Fibroblast of mammary gland (primary cell): ENCODE results near the gene ELMO1.

Experiments used
- DNase-seq: peaks from one replicate; pipeline ENCODE4 v3.0.0-alpha.2; 2010; ENCODE audit warnings: low read depth
- H3K4me3 ChIP-seq: 2 replicates; pipeline ENCODE4 v1.5.1; 2011; ENCODE audit warnings: low read depth, mild to moderate bottlenecking, low read length, moderate library complexity; ENCODE audit not compliant: control insufficient read depth
- TF ChIP-seq, protein P1 (sequence below): conservative IDR thresholded peaks from 2 replicates; pipeline ENCODE4 v1.5.1; 2011; ENCODE audit warnings: low read depth, low read length, inconsistent platforms; ENCODE audit not compliant: control insufficient read depth, insufficient read depth

The ELMO1 gene

DNA sequence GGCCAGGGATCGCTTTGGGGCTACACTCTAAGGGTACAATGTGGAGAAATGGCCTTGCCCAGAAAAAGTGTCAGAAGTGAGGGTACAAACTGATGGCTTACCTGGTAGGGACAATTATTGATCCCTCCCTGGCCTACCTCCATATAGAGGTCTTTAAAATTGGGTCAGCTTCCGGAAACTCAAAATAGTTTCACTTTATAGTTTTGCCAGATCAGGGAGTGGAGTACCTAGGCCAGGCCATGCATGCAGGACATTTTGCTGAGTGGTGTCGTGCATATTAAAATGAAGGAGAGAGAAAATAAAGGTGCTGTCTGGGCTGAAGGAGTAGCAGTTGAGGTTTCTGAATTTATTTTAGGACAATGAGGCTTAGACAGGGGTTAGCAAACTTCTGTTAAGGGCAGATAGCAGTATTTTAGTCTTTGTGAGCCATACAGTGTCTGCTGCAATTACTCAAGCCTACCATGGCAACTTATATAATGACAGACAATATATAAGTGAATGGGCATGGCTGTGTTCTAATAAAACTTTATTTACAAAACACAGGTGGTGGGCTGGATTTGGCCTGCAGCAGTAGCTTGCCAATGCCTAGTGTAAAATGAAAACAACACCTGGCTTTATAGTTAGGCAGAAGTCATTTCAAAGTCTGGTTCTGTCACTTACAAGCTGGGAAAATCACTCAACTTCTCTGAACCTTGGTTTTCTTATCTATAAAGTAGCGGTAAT lies 547.5 kb downstream of the ELMO1 start:
- no peak overlapping the region for H3K4me3 ChIP-seq
- no peak for DNase-seq
- TF ChIP-seq, protein P1, sequence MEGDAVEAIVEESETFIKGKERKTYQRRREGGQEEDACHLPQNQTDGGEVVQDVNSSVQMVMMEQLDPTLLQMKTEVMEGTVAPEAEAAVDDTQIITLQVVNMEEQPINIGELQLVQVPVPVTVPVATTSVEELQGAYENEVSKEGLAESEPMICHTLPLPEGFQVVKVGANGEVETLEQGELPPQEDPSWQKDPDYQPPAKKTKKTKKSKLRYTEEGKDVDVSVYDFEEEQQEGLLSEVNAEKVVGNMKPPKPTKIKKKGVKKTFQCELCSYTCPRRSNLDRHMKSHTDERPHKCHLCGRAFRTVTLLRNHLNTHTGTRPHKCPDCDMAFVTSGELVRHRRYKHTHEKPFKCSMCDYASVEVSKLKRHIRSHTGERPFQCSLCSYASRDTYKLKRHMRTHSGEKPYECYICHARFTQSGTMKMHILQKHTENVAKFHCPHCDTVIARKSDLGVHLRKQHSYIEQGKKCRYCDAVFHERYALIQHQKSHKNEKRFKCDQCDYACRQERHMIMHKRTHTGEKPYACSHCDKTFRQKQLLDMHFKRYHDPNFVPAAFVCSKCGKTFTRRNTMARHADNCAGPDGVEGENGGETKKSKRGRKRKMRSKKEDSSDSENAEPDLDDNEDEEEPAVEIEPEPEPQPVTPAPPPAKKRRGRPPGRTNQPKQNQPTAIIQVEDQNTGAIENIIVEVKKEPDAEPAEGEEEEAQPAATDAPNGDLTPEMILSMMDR = no peak

DNA sequence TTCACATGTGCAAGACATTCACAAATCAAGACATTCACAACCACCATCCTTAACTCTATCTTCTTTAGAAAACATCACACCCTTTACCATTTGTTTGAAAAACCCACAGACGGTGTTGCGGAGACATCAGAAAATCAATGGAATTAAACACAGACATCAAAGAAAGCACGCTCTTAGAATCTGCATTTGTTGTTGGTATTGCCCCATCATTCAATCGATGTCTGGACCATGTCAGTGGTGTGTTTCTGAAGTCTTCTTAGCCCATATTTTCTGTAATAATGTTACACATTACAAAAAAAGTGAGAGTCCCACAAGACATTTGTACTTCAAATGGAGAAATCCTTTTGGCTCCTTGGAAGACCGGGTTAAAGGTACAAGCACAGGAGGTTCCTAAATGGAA lies 550.5 kb downstream of the ELMO1 start:
- no peak overlapping the region for H3K4me3 ChIP-seq
- no peak for DNase-seq
- TF ChIP-seq, protein P1 = no peak

DNA sequence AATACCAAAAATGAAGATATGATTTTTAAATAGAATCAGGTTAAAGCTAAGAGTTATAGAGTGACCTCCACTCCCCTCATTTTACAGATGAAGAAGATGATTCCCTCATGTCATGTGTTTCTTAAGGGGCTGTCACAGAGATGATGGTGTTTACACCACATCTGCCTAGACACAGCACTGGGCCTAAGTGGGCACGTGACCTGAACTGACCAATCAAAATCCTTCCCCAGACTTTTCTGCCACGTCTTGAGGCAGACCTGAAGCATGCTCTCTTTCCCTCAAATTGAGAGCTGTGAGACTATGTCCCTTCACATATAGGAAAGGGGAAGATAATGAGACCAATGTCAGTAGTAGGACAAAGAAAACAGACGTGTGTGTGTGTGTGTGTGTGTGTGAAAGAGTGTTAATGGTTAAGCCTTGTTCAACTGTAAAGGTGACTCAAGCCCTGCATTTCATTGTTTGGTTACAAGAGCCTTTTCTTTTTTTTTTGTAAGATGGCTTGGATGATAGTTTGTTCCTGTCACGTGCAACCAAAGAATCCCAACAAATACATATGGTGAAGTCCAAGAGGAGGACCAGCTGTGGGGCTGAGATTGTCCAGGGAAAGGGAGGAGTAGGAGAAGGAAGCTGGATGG lies 551.6 kb downstream of the ELMO1 start:
- no peak overlapping the region for H3K4me3 ChIP-seq
- no peak for DNase-seq
- TF ChIP-seq, protein P1 = no peak

DNA sequence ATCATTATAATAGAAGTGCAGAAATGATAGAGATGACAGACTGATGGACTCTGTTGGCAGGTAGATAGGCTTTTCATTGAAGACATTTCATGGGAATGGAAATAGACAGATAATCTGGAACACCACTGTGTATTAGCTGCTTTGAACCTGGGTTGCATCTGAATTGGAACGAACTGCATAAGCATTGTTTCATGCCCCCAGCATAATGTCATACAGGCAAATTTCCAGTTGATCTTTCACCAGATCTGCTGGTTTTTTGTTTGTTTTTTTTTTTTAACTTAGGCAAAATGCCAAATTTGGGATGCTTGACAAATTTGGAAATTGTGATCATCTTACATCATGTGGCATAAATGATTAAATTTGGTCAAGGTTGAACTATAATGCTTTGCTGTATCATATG lies 552.2 kb downstream of the ELMO1 start:
- TF ChIP-seq, protein P1 = no peak
- no peak for DNase-seq
- no peak overlapping the region for H3K4me3 ChIP-seq

DNA sequence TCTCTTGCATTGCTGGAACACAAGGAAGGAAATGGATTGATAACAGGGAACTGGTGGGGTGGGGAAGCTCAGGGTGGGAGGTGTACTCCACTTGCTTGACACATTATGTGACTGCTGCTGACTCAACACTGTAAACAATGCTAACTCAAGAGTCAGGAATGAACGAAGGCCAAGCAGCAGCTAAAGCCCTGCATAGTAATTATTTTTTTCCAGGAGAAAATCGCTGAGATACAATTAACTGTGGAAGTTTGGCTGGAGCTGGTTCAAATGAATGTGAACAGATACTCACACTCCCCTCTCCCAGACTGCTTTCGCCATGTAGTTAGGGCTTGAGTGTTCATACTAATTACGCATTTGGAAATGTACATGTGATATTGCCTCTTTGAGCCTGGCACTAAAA lies 553.5 kb downstream of the ELMO1 start:
- H3K4me3 ChIP-seq = no peak overlapping the region
- no peak for DNase-seq
- TF ChIP-seq, protein P1 = no peak

DNA sequence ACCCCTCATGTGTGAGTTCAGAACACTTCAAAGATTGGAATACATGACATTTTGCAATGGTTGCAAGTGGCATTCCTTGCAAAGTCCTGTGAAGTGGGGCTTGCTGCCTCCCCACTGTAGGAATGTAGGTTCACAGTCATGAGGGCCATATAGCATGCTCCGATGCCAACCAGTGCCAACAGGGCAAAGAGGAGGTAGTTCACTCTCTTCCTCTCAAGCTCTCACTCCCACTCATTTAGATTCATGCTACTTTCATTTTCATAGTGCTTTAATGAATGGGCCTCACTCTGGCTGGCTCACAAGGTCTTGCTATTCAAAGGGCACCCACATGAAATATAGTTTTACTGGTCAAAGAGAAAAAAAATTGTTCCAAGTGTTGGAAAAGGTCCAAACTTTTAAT lies 554.5 kb downstream of the ELMO1 start:
- DNase-seq = no peak
- TF ChIP-seq, protein P1 = no peak
- no peak overlapping the region for H3K4me3 ChIP-seq

DNA sequence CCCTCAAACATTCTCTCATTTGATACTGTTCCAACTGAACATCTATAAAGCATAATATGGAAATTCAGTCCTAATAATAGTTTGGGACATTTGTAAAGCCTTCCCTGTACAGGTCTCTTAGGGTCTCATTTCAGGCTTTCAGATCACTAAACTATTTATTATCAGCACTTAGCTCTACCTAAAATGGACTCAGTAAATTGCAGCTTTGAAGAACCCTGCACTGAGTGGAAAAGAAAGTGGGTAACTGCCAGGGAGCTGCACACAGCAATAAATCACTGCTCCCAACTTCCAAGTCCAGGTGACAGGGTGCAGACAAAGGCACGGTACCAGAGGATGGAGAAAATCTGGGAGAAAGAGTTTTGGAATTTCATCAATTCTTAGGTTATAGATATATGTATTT lies 559.5 kb downstream of the ELMO1 start:
- no peak overlapping the region for H3K4me3 ChIP-seq
- TF ChIP-seq, protein P1 = no peak
- DNase-seq = no peak
